Liver (tissue), 9 donors: ENCODE results near the gene DOP1B. TPM values are rescaled to one million over a fixed set of nuclear protein-coding genes. Genes with fewer than 3 reads are reported as not detected.

Experiments
- DNase-seq: peaks from one replicate; pipeline ENCODE4 v3.0.0-alpha.2; 2017; ENCODE audit warnings: low spot score
- H3K27ac ChIP-seq, 2 donors: one replicate each; pipeline ENCODE4 v1.7.0; 2013; ENCODE audit warnings: inconsistent platforms in 2 of 2, low read length in 2 of 2, control low read depth in 1 of 2, low read depth in 1 of 2, mild to moderate bottlenecking in 1 of 2
- H3K27me3 ChIP-seq, 4 donors: one replicate each; pipeline versions ENCODE4 v1.6.1 to v1.7.0; 2013; ENCODE audit warnings: low read length in 3 of 4, inconsistent platforms in 1 of 4, mild to moderate bottlenecking in 1 of 4, moderate library complexity in 1 of 4; ENCODE audit not compliant: control insufficient read depth in 4 of 4, insufficient read depth in 4 of 4
- H3K36me3 ChIP-seq, 4 donors: one replicate each; pipeline versions ENCODE4 v1.6.1 to v1.7.0; 2013; ENCODE audit warnings: low read length in 3 of 4, mild to moderate bottlenecking in 3 of 4, low read depth in 1 of 4, moderate library complexity in 1 of 4; ENCODE audit not compliant: control insufficient read depth in 4 of 4, insufficient read depth in 3 of 4
- H3K4me1 ChIP-seq, 4 donors: one replicate each; pipeline versions ENCODE4 v1.6.1 to v1.7.0; 2013; ENCODE audit warnings: low read length in 3 of 4, mild to moderate bottlenecking in 3 of 4, moderate library complexity in 1 of 4; ENCODE audit not compliant: control insufficient read depth in 4 of 4, insufficient read depth in 4 of 4
- H3K4me3 ChIP-seq, 3 donors: one replicate each; pipeline versions ENCODE4 v1.6.1 to v1.7.0; 2013; ENCODE audit warnings: low read length in 3 of 3, control low read depth in 1 of 3, low read depth in 1 of 3, mild to moderate bottlenecking in 1 of 3
- H3K9ac ChIP-seq, 2 donors: one replicate each; pipeline ENCODE4 v1.7.0; 2013; ENCODE audit warnings: low read length in 2 of 2, mild to moderate bottlenecking in 2 of 2, moderate library complexity in 2 of 2, control low read depth in 1 of 2, low read depth in 1 of 2
- H3K9me3 ChIP-seq, 4 donors: one replicate each; pipeline versions ENCODE4 v1.6.1 to v1.7.0; 2013; ENCODE audit warnings: low read length in 3 of 4; ENCODE audit not compliant: control insufficient read depth in 4 of 4
- FOXA2 ChIP-seq: IDR thresholded peaks from 2 replicates; pipeline ENCODE4 v1.6.1; 2016; ENCODE audit warnings: antibody characterized with exemption
- HNF4A ChIP-seq, 2 donors: conservative IDR thresholded peaks; 2 replicates each; pipeline ENCODE4 v1.6.1; 2016; ENCODE audit warnings: antibody characterized with exemption in 2 of 2, mild to moderate bottlenecking in 2 of 2
- HNF4G ChIP-seq: IDR thresholded peaks from 2 replicates; pipeline ENCODE4 v1.6.1; 2016; ENCODE audit warnings: antibody characterized with exemption
- JUND ChIP-seq, 2 donors: IDR thresholded peaks; 2 replicates each; pipeline ENCODE4 v1.6.1; 2016; ENCODE audit warnings: antibody characterized with exemption in 2 of 2
- NR2F2 ChIP-seq: IDR thresholded peaks from 2 replicates; pipeline ENCODE4 v1.6.1; 2016; ENCODE audit warnings: antibody characterized with exemption
- REST ChIP-seq: IDR thresholded peaks from 2 replicates; pipeline ENCODE4 v1.6.1; 2016; ENCODE audit warnings: antibody characterized with exemption, mild to moderate bottlenecking
- RXRA ChIP-seq, 2 donors: IDR thresholded peaks; 2 replicates each; pipeline ENCODE4 v1.6.1; 2017 to 2018; ENCODE audit warnings: antibody characterized with exemption in 2 of 2, mild to moderate bottlenecking in 1 of 2
- SP1 ChIP-seq: IDR thresholded peaks from 2 replicates; pipeline ENCODE4 v1.6.1; 2018; ENCODE audit warnings: antibody characterized with exemption, mild to moderate bottlenecking
- TAF1 ChIP-seq: conservative IDR thresholded peaks from 2 replicates; pipeline ENCODE4 v1.6.1; 2016; ENCODE audit warnings: antibody characterized with exemption, mild to moderate bottlenecking
- WGBS: extraction: QIAGEN DNeasy Blood & Tissue Kit; methylation state at CpG from one replicate; pipeline ENCODE4 v1.1.7; 2013; 5-methylcytosine and 5-hydroxymethylcytosine counted together
- polyA plus RNA-seq, 2 donors: library from polyadenylated mRNA; stranded (reverse) in 1 of 2; unstranded in 1 of 2; fragments of 200-250 nt in 1 of 2; fragments of >200 nt in 1 of 2; fragmentation: Nextera tagmentation in 1 of 2; extraction: Ambion mirVana in 1 of 2; gene quantifications; one replicate each; pipeline versions ENCODE4 v1.2.1 to v1.2.3, GENCODE V29; 2013 to 2015
- total RNA-seq, 2 donors: library from RNA; depleted of rRNA; stranded (reverse); fragments of >200 nt; gene quantifications; one replicate each; pipeline ENCODE4 v1.2.3, GENCODE V29; 2014
- donor health status: healthy.
- donor health status: healthy.
- donor health status: healthy.
- donor health status: healthy.
- donor health status: healthy.

The DOP1B gene
- total and polyA plus RNA-seq, 4 donors: 5.8 to 7.1 (median 6.3) TPM

DNA sequence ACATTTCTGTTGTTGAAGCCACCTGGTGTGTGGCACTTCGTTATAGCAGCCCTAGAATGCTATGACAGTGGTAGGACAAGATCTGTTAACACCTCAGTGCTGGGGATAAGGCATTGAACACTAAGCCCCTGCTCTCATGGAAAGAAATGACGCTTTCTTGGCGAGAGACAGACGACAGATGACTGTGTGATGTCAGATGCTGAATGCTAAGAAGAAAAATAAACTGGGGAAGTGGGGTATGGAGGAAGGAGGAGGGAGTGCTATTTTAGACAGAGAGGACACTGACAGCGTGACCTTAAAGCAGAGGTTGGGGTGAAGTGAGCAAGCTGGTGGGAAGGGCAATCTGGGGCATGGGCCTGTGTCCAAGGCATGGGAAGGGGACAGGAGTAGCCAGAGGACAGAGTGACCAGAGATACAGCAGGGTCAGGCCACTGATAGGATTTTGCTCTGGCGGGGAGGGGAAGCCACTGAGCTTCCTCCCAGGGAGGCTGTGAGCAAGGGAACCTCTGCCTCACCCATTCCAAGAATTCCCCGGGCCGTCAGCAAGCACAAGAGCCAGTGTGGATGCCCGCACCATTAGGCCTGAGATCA is 15.2 kb downstream of the DOP1B start:
- no peaks in the 10 kb centered on the region for H3K9me3 ChIP-seq
- DNase-seq: no peak
- peaks cover 0 to 2% (median 0%) of the 10 kb centered on the region in 4 donors for H3K36me3 ChIP-seq
- no peaks in the 10 kb centered on the region for H3K27me3 ChIP-seq
- no peak overlapping the region for H3K27ac ChIP-seq
- TF ChIP-seq NR2F2 (peak; percentile 94), SP1 (peak; percentile 38), HNF4A (conservative IDR thresholded peaks at IDR 0.05) (no peak), REST (no peak), RXRA (IDR thresholded peaks at IDR 0.05) (peak; percentile 51 to 74)
- peaks cover 0 to 8% (median 0%) of the 10 kb centered on the region in 4 donors for H3K4me1 ChIP-seq
- H3K9ac ChIP-seq: no peak overlapping the region
- H3K4me3 ChIP-seq: no peak overlapping the region
- WGBS: 75% methylated on average over 9 of the region's 9 CpGs

GRCh38 chr21:36174780-36175179 is 18.2 kb downstream of the DOP1B start:
- over 99% methylated on average over 6 of the region's 6 CpGs for WGBS
- Histone ChIP-seq H3K4me3 (no peak overlapping the region), H3K4me1 (peaks cover 0 to 8% (median 0%) of the 10 kb centered on the region in 4 donors), H3K36me3 (no peaks in the 10 kb centered on the region), H3K9ac (no peak overlapping the region), H3K9me3 (no peaks in the 10 kb centered on the region), H3K27me3 (no peaks in the 10 kb centered on the region), H3K27ac (no peak overlapping the region)
- no peak for DNase-seq
- no peak for TF ChIP-seq NR2F2
- no peak for TF ChIP-seq HNF4A (conservative IDR thresholded peaks at IDR 0.05)
- no peak for TF ChIP-seq RXRA (IDR thresholded peaks at IDR 0.05)

GRCh38 chr21:36175771-36176565 is 19.3 kb downstream of the DOP1B start:
- TF ChIP-seq HNF4A (conservative IDR thresholded peaks at IDR 0.05): no peak
- no peak for TF ChIP-seq FOXA2
- no peak for TF ChIP-seq HNF4G
- TF ChIP-seq RXRA (IDR thresholded peaks at IDR 0.05): no peak
- no peak for TF ChIP-seq JUND (IDR thresholded peaks at IDR 0.05)
- no peak for TF ChIP-seq SP1
- TF ChIP-seq TAF1: no peak
- H3K4me1 ChIP-seq: peaks cover 0 to 8% (median 0%) of the 10 kb centered on the region in 4 donors
- DNase-seq: no peak

More at GRCh38 chr21:36175771-36176565, 19.3 kb downstream of the DOP1B start:
- no peaks in the 10 kb centered on the region for H3K27me3 ChIP-seq
- 91% methylated on average over 7 of the region's 7 CpGs for WGBS
- no peaks in the 10 kb centered on the region for H3K36me3 ChIP-seq
- no peak overlapping the region for H3K27ac ChIP-seq
- no peaks in the 10 kb centered on the region for H3K9me3 ChIP-seq
- H3K4me3 ChIP-seq: no peak overlapping the region
- no peak overlapping the region for H3K9ac ChIP-seq
